ENCODE measurements around the gene SMG6. TPM values are rescaled to one million over a fixed set of nuclear protein-coding genes. Genes with fewer than 3 reads are reported as not detected.

SMG6 gene
- polyA plus RNA-seq, 6 donors from 2014 or later, result 0.23 to 5.3 (median 2.6) TPM

- no peak overlapping the region for H3K27ac Mint-ChIP-seq
- no peak overlapping the region for H3K4me3 Mint-ChIP-seq
- no peaks in the 10 kb centered on the region for H3K9me3 Mint-ChIP-seq
- H3K27me3 Mint-ChIP-seq, result no peaks in the 10 kb centered on the region
- H3K4me1 Mint-ChIP-seq, result peaks cover 0 to 13% (median 0%) of the 10 kb centered on the region in 3 donors
- ATAC-seq (ENCODE audit: low read depth in 2 of 2) (no peak), DNase-seq (no peak)
- peaks cover 0 to 4% of the 10 kb centered on the region in 2 donors for H3K36me3 Mint-ChIP-seq
Observed at GRCh38 chr17:2108170-2108569, 195.4 kb downstream of the SMG6 start.

- DNase-seq (no peak), ATAC-seq (ENCODE audit: low read depth in 2 of 2) (no peak)
- no peak overlapping the region for H3K4me3 Mint-ChIP-seq
- no peaks in the 10 kb centered on the region for H3K27me3 Mint-ChIP-seq
- no peaks in the 10 kb centered on the region for H3K9me3 Mint-ChIP-seq
- peaks cover 0 to 20% (median 4%) of the 10 kb centered on the region in 3 donors for H3K4me1 Mint-ChIP-seq
- H3K36me3 Mint-ChIP-seq, result peaks cover 0 to 4% of the 10 kb centered on the region in 2 donors
- H3K27ac Mint-ChIP-seq, result no peak overlapping the region
Observed at GRCh38 chr17:2107506-2107905, 196.1 kb downstream of the SMG6 start.

- Mint-ChIP-seq H3K4me3 (no peak overlapping the region), H3K4me1 (peaks cover 0 to 21% (median 4%) of the 10 kb centered on the region in 3 donors), H3K36me3 (peaks cover 0 to 4% of the 10 kb centered on the region in 2 donors), H3K27me3 (no peaks in the 10 kb centered on the region), H3K9me3 (no peaks in the 10 kb centered on the region), H3K27ac (peak overlapping the region in 1 of 6 donors; percentile 56)
- DNase-seq (no peak), ATAC-seq (ENCODE audit: low read depth in 2 of 2) (no peak)
Observed at GRCh38 chr17:2107050-2107449, 196.5 kb downstream of the SMG6 start.

- peaks cover 0 to 4% of the 10 kb centered on the region in 2 donors for H3K36me3 Mint-ChIP-seq
- H3K27me3 Mint-ChIP-seq, result no peaks in the 10 kb centered on the region
- DNase-seq, result no peak
- peak overlapping the region in 2 of 6 donors; percentile 16 to 87 for H3K27ac Mint-ChIP-seq
- peaks cover 4 to 23% (median 9%) of the 10 kb centered on the region in 3 donors for H3K4me1 Mint-ChIP-seq
- ATAC-seq (ENCODE audit: low read depth in 2 of 2), result no peak
- no peaks in the 10 kb centered on the region for H3K9me3 Mint-ChIP-seq
- no peak overlapping the region for H3K4me3 Mint-ChIP-seq
Observed at GRCh38 chr17:2106308-2106955, 197.2 kb downstream of the SMG6 start.

GRCh38 chr17:2105663-2106062 is 197.9 kb downstream of the SMG6 start:
- no peak for ATAC-seq (ENCODE audit: low read depth in 2 of 2)
- Mint-ChIP-seq H3K4me1 (peaks cover 6 to 25% (median 15%) of the 10 kb centered on the region in 3 donors), H3K4me3 (no peak overlapping the region), H3K36me3 (peaks cover 0 to 4% of the 10 kb centered on the region in 2 donors), H3K27me3 (no peaks in the 10 kb centered on the region), H3K9me3 (no peaks in the 10 kb centered on the region), H3K27ac (no peak overlapping the region)
- DNase-seq, result no peak

GRCh38 chr17:2102931-2103809 is 200.4 kb downstream of the SMG6 start:
- peak overlapping the region in 3 of 6 donors; percentile 20 to 67 (median 47) for H3K27ac Mint-ChIP-seq
- H3K4me1 Mint-ChIP-seq, result peaks cover 6 to 22% (median 15%) of the 10 kb centered on the region in 3 donors

GRCh38 chr17:2101448-2102257 is 201.9 kb downstream of the SMG6 start:
- ATAC-seq (ENCODE audit: low read depth in 2 of 2) (peak; percentile 82 to 91), DNase-seq (peak; percentile 17)
- Mint-ChIP-seq H3K4me1 (peaks cover 6 to 22% (median 15%) of the 10 kb centered on the region in 3 donors), H3K4me3 (peak overlapping the region in 3 of 8 donors; percentile 10 to 65 (median 49)), H3K27me3 (no peaks in the 10 kb centered on the region), H3K36me3 (peaks cover 0 to 4% of the 10 kb centered on the region in 2 donors), H3K27ac (peak overlapping the region in 4 of 6 donors; percentile 21 to 89 (median 56)), H3K9me3 (no peaks in the 10 kb centered on the region)

More at GRCh38 chr17:2102931-2103809, 200.4 kb downstream of the SMG6 start:
- peaks cover 0 to 4% of the 10 kb centered on the region in 2 donors for H3K36me3 Mint-ChIP-seq
- ATAC-seq (ENCODE audit: low read depth in 2 of 2), result no peak
- H3K4me3 Mint-ChIP-seq, result peak overlapping the region in 1 of 8 donors; percentile 30
- H3K27me3 Mint-ChIP-seq, result no peaks in the 10 kb centered on the region
- H3K9me3 Mint-ChIP-seq, result no peaks in the 10 kb centered on the region
- DNase-seq, result no peak

GRCh38 chr17:2095536-2095910 is 208.1 kb downstream of the SMG6 start:
- peaks cover 0 to 16% (median 7%) of the 10 kb centered on the region in 3 donors for H3K4me1 Mint-ChIP-seq
- no peaks in the 10 kb centered on the region for H3K27me3 Mint-ChIP-seq
- no peak for ATAC-seq (ENCODE audit: low read depth in 2 of 2)
- H3K4me3 Mint-ChIP-seq, result peak overlapping the region in 1 of 8 donors; percentile 26
- H3K9me3 Mint-ChIP-seq, result no peaks in the 10 kb centered on the region
- no peak for DNase-seq
- H3K36me3 Mint-ChIP-seq, result no peaks in the 10 kb centered on the region
- no peak overlapping the region for H3K27ac Mint-ChIP-seq

- ATAC-seq (ENCODE audit: low read depth in 2 of 2) (no peak), DNase-seq (no peak)
- no peaks in the 10 kb centered on the region for H3K9me3 Mint-ChIP-seq
- peaks cover 5 to 21% (median 11%) of the 10 kb centered on the region in 3 donors for H3K4me1 Mint-ChIP-seq
- no peaks in the 10 kb centered on the region for H3K27me3 Mint-ChIP-seq
- no peak overlapping the region for H3K27ac Mint-ChIP-seq
- H3K36me3 Mint-ChIP-seq, result no peaks in the 10 kb centered on the region
- peak overlapping the region in 1 of 8 donors; percentile 26 for H3K4me3 Mint-ChIP-seq
Observed at GRCh38 chr17:2094891-2095535, 208.6 kb downstream of the SMG6 start.

- no peaks in the 10 kb centered on the region for H3K36me3 Mint-ChIP-seq
- H3K27me3 Mint-ChIP-seq, result no peaks in the 10 kb centered on the region
- H3K27ac Mint-ChIP-seq, result peak overlapping the region in 1 of 6 donors; percentile 69
- ATAC-seq (ENCODE audit: low read depth in 2 of 2) (no peak), DNase-seq (no peak)
- no peak overlapping the region for H3K4me3 Mint-ChIP-seq
- peaks cover 20 to 38% (median 25%) of the 10 kb centered on the region in 3 donors for H3K4me1 Mint-ChIP-seq
- no peaks in the 10 kb centered on the region for H3K9me3 Mint-ChIP-seq
Observed at GRCh38 chr17:2093349-2093748, 210.2 kb downstream of the SMG6 start.

GRCh38 chr17:2092253-2092652 is 211.3 kb downstream of the SMG6 start:
- H3K4me1 Mint-ChIP-seq, result peaks cover 31 to 49% (median 35%) of the 10 kb centered on the region in 3 donors
- H3K36me3 Mint-ChIP-seq, result no peaks in the 10 kb centered on the region
- no peaks in the 10 kb centered on the region for H3K27me3 Mint-ChIP-seq
- no peaks in the 10 kb centered on the region for H3K9me3 Mint-ChIP-seq
- peak overlapping the region in 2 of 6 donors; percentile 70 to 87 for H3K27ac Mint-ChIP-seq
- ATAC-seq (ENCODE audit: low read depth in 2 of 2) (no peak), DNase-seq (no peak)
- H3K4me3 Mint-ChIP-seq, result peak overlapping the region in 1 of 8 donors; percentile 7

- no peaks in the 10 kb centered on the region for H3K27me3 Mint-ChIP-seq
- ATAC-seq (ENCODE audit: low read depth in 2 of 2) (no peak), DNase-seq (no peak)
- no peaks in the 10 kb centered on the region for H3K9me3 Mint-ChIP-seq
- H3K4me1 Mint-ChIP-seq, result peaks cover 43 to 62% (median 44%) of the 10 kb centered on the region in 3 donors
- no peaks in the 10 kb centered on the region for H3K36me3 Mint-ChIP-seq
- peak overlapping the region in 2 of 6 donors; percentile 76 to 79 for H3K27ac Mint-ChIP-seq
- H3K4me3 Mint-ChIP-seq, result peak overlapping the region in 4 of 8 donors; percentile 3 to 92 (median 66)
Observed at GRCh38 chr17:2090804-2091534, 212.6 kb downstream of the SMG6 start.

All from naive B cell (primary cell).